Dendritic cell treated with granulocyte-macrophage colony-stimulating factor and Interleukin-4, amounts not matched to agents 40 ng/mL and 50 ng/mL, for 4 days (primary cell): ENCODE results near the gene ZC3H14.

ENCODE experiments used
- H3K27ac Mint-ChIP-seq: one replicate; pipeline ENCODE4 v1.8.0; 2022; ENCODE audit warnings: mild to moderate bottlenecking, mixed read lengths
- H3K27me3 Mint-ChIP-seq: one replicate; pipeline ENCODE4 v1.8.0; 2022; ENCODE audit warnings: mild to moderate bottlenecking, mixed read lengths
- H3K36me3 Mint-ChIP-seq: one replicate; pipeline ENCODE4 v1.8.0; 2022; ENCODE audit warnings: low read depth, mixed read lengths
- H3K4me1 Mint-ChIP-seq: one replicate; pipeline ENCODE4 v1.8.0; 2022; ENCODE audit warnings: low read depth, mixed read lengths
- H3K4me3 Mint-ChIP-seq: one replicate; pipeline ENCODE4 v1.8.0; 2022; ENCODE audit warnings: mild to moderate bottlenecking, moderate library complexity, mixed read lengths
- H3K9me3 Mint-ChIP-seq: one replicate; pipeline ENCODE4 v1.8.0; 2022; ENCODE audit warnings: mixed read lengths
- intact Hi-C: fragments of 100-400 bp; cut with micrococcal nuclease; formaldehyde crosslinking; loops from one replicate; pipeline ENCODE4 v1.15.0; 2022

The ZC3H14 gene

GRCh38 chr14:88542857-88543795 lies 19.7 kb upstream of the ZC3H14 start:
- H3K27ac Mint-ChIP-seq: no peak overlapping the region
- H3K9me3 Mint-ChIP-seq: no peaks in the 10 kb centered on the region
- no peaks in the 10 kb centered on the region for H3K36me3 Mint-ChIP-seq
- peaks cover 8% of the 10 kb centered on the region for H3K27me3 Mint-ChIP-seq
- H3K4me1 Mint-ChIP-seq: no peaks in the 10 kb centered on the region
- H3K4me3 Mint-ChIP-seq: no peak overlapping the region
- intact Hi-C loops: no loop called here

GRCh38 chr14:88545256-88545655 lies 17.6 kb upstream of the ZC3H14 start:
- intact Hi-C loops: no loop called here

GRCh38 chr14:88546621-88547385 lies 16.0 kb upstream of the ZC3H14 start:
- H3K4me1 Mint-ChIP-seq: peaks cover 2% of the 10 kb centered on the region
- intact Hi-C loops: no loop called here

More at GRCh38 chr14:88545256-88545655, 17.6 kb upstream of the ZC3H14 start:
- Mint-ChIP-seq H3K36me3 (no peaks in the 10 kb centered on the region), H3K4me1 (no peaks in the 10 kb centered on the region), H3K4me3 (no peak overlapping the region), H3K27ac (no peak overlapping the region), H3K9me3 (no peaks in the 10 kb centered on the region), H3K27me3 (peaks cover 14% of the 10 kb centered on the region)

GRCh38 chr14:88547386-88547780 lies 15.5 kb upstream of the ZC3H14 start:
- Mint-ChIP-seq H3K27ac (no peak overlapping the region), H3K36me3 (no peaks in the 10 kb centered on the region), H3K4me3 (no peak overlapping the region), H3K27me3 (peaks cover 34% of the 10 kb centered on the region), H3K4me1 (peaks cover 6% of the 10 kb centered on the region), H3K9me3 (no peaks in the 10 kb centered on the region)
- intact Hi-C loops: no loop called here

More at GRCh38 chr14:88546621-88547385, 16.0 kb upstream of the ZC3H14 start:
- Mint-ChIP-seq H3K36me3 (no peaks in the 10 kb centered on the region), H3K27me3 (peaks cover 28% of the 10 kb centered on the region), H3K4me3 (no peak overlapping the region), H3K27ac (no peak overlapping the region), H3K9me3 (no peaks in the 10 kb centered on the region)

- Mint-ChIP-seq H3K4me3 (no peak overlapping the region), H3K27me3 (peaks cover 52% of the 10 kb centered on the region), H3K4me1 (peaks cover 6% of the 10 kb centered on the region), H3K27ac (no peak overlapping the region), H3K36me3 (no peaks in the 10 kb centered on the region), H3K9me3 (no peaks in the 10 kb centered on the region)
- intact Hi-C loops: no loop called here
Observed at GRCh38 chr14:88550078-88550477, 12.8 kb upstream of the ZC3H14 start.

- intact Hi-C loops: no loop called here
- H3K36me3 Mint-ChIP-seq: no peaks in the 10 kb centered on the region
- peak overlapping the region; percentile 63 for H3K4me3 Mint-ChIP-seq
- H3K9me3 Mint-ChIP-seq: no peaks in the 10 kb centered on the region
- peaks cover 62% of the 10 kb centered on the region for H3K27me3 Mint-ChIP-seq
- no peak overlapping the region for H3K27ac Mint-ChIP-seq
- peaks cover 6% of the 10 kb centered on the region for H3K4me1 Mint-ChIP-seq
Observed at GRCh38 chr14:88551094-88551870, 11.6 kb upstream of the ZC3H14 start.

- H3K4me1 Mint-ChIP-seq: peaks cover 6% of the 10 kb centered on the region
- H3K36me3 Mint-ChIP-seq: no peaks in the 10 kb centered on the region
- no peak overlapping the region for H3K27ac Mint-ChIP-seq
- H3K27me3 Mint-ChIP-seq: peaks cover 69% of the 10 kb centered on the region
- no peaks in the 10 kb centered on the region for H3K9me3 Mint-ChIP-seq
- H3K4me3 Mint-ChIP-seq: peak overlapping the region; percentile 63
- intact Hi-C loops: no loop called here
Observed at GRCh38 chr14:88551980-88552431, 10.8 kb upstream of the ZC3H14 start.

GRCh38 chr14:88552876-88553275 lies 10.0 kb upstream of the ZC3H14 start:
- peaks cover 74% of the 10 kb centered on the region for H3K27me3 Mint-ChIP-seq
- no peaks in the 10 kb centered on the region for H3K9me3 Mint-ChIP-seq
- no peaks in the 10 kb centered on the region for H3K36me3 Mint-ChIP-seq
- intact Hi-C loops: no loop called here
- no peak overlapping the region for H3K27ac Mint-ChIP-seq
- peaks cover 6% of the 10 kb centered on the region for H3K4me1 Mint-ChIP-seq
- H3K4me3 Mint-ChIP-seq: no peak overlapping the region

- Mint-ChIP-seq H3K27ac (no peak overlapping the region), H3K4me1 (peaks cover 6% of the 10 kb centered on the region), H3K27me3 (peaks cover 79% of the 10 kb centered on the region), H3K9me3 (no peaks in the 10 kb centered on the region), H3K4me3 (peak overlapping the region; percentile 64), H3K36me3 (no peaks in the 10 kb centered on the region)
- intact Hi-C loops: no loop called here
Observed at GRCh38 chr14:88553886-88554456, 8.9 kb upstream of the ZC3H14 start.

GRCh38 chr14:88554457-88555286 lies 8.2 kb upstream of the ZC3H14 start, which contains the start of gene PTPN21:
Gene PTPN21 (minus strand): TSS chr14:88555007. CDS start chr14:88550417, 4,590 bp downstream.
- Mint-ChIP-seq H3K9me3 (no peaks in the 10 kb centered on the region), H3K4me1 (peaks cover 6% of the 10 kb centered on the region), H3K27me3 (peaks cover 86% of the 10 kb centered on the region), H3K27ac (peak within 1 kb of the TSS; percentile 63), H3K36me3 (no peaks in the 10 kb centered on the region), H3K4me3 (peak within 1 kb of the TSS; percentile 83)
- intact Hi-C loops: no loop called here

- Mint-ChIP-seq H3K4me3 (no peak overlapping the region), H3K27ac (no peak overlapping the region), H3K36me3 (no peaks in the 10 kb centered on the region), H3K27me3 (peaks cover 71% of the 10 kb centered on the region), H3K9me3 (no peaks in the 10 kb centered on the region), H3K4me1 (peaks cover 6% of the 10 kb centered on the region)
- intact Hi-C loops: no loop called here
Observed at GRCh38 chr14:88556581-88556980, 6.3 kb upstream of the ZC3H14 start.

- no peak overlapping the region for H3K4me3 Mint-ChIP-seq
- H3K4me1 Mint-ChIP-seq: peaks cover 20% of the 10 kb centered on the region
- peaks cover 17% of the 10 kb centered on the region for H3K36me3 Mint-ChIP-seq
- H3K27ac Mint-ChIP-seq: no peak overlapping the region
- H3K27me3 Mint-ChIP-seq: peaks cover 57% of the 10 kb centered on the region
- no peaks in the 10 kb centered on the region for H3K9me3 Mint-ChIP-seq
- intact Hi-C loops: loop anchor here (2.0 kb wide), 1 partner anchor 67 kb away; no protein-coding TSS in a partner anchor
Observed at GRCh38 chr14:88559852-88560251, 3.0 kb upstream of the ZC3H14 start.

GRCh38 chr14:88562532-88562830 lies 356 bp upstream of the ZC3H14 start:
- Mint-ChIP-seq H3K4me3 (peak overlapping the region; percentile 97), H3K4me1 (peaks cover 20% of the 10 kb centered on the region), H3K27ac (peak overlapping the region; percentile 83), H3K9me3 (no peaks in the 10 kb centered on the region), H3K27me3 (peaks cover 34% of the 10 kb centered on the region), H3K36me3 (peaks cover 17% of the 10 kb centered on the region)
- intact Hi-C loops: no loop called here
